HG03439 (cell line): ENCODE data around the gene ERC2.
"Not testable (repeated sequence)": the region's sequence is repeated elsewhere in the genome, so short reads cannot be mapped to it uniquely, and the experiment has no call there.

ENCODE experiments used
- ATAC-seq: cut with Tn5 transposase; IDR thresholded peaks from one replicate; pipeline ENCODE4 v1.9.1; 2021; ENCODE audit warnings: mild to moderate bottlenecking, moderate library complexity; ENCODE audit not compliant: unreplicated experiment

The ERC2 gene

DNA sequence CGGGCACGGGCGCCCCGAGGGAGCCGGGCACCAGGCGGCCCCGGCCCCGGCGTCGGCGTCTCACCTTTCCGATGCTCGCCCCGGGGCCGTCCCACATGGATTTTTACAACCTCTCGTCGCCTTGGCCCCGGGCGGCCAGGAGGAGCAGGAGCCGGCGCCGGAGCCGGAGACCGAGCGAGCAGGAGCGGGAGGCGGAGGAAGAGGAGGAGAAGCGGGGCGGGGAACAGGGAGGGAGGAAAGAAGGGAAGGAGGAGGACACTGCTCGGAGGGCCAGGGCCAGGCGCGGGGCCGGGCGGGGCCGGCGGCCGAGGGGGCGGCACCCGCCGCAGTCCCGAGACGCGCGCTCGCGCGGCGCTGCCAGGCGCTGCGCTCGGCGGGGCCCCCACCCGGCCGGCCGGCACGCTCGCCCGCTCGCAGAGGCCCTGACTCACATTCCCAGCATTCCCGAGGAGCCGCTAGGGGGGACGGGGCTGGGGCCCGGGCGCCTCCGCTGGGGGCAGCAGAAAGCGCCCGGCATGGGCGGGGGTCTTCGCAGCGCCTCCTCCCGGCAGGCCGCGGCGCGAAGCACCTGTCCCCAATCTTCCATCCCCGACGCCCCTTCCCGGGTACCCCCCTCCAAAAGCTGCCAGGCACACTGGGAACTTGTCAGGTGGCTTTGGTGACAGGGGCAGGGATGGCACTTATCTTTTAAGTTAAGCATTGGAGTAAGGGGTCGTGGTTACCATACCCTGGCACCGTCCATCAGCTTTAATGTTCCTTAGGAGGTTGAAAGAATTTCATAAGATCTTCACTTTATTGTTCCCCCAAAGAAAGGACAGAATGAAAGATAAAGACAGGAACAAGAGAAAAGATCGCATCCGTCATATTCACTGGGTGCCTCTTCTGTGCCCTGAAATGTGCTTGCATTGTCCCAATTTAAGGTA, at the start of gene ERC2:
Gene ERC2, minus strand, starts transcription at position 284 of the 923 bp plus-strand sequence.
- no peak for ATAC-seq

DNA sequence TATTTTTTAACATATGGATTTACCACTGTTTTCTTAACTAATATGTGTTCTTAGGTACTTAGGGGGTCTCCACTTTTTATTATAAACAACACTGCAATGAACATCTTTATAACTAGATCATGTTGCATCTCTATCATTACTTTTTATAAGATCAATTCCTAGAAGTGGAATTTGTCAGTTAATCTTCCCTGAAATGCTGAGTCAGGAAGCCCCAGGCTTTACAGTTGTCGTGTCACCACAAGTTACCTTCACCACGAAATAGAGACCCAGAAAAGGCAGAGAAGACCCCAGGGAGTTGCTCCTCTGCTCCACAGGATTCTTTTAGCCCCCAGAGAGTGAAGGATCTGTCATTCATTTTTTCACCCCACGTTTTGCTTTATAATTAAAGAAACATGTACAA, 34.5 kb upstream of the ERC2 start:
- ATAC-seq: no peak

DNA sequence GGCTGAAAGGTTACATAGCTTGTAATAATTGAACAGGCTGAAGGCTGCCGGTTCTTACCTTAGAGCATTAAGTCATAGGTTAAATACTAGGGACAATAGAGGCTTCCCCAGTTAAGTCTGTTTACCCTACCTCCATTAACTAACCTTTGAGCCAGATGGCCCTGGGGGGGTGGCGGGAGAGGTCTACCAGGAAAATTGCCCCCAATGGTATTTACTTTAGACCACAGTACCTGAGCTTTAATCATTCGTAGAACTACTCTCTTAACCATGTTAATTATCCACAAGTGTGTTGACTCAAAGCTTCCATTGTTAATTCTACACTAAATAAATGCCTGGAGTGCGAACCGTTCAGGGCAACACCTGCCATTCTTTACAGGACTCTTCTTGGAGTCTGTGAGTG, 28.1 kb upstream of the ERC2 start:
- ATAC-seq: not testable (repeated sequence)

DNA sequence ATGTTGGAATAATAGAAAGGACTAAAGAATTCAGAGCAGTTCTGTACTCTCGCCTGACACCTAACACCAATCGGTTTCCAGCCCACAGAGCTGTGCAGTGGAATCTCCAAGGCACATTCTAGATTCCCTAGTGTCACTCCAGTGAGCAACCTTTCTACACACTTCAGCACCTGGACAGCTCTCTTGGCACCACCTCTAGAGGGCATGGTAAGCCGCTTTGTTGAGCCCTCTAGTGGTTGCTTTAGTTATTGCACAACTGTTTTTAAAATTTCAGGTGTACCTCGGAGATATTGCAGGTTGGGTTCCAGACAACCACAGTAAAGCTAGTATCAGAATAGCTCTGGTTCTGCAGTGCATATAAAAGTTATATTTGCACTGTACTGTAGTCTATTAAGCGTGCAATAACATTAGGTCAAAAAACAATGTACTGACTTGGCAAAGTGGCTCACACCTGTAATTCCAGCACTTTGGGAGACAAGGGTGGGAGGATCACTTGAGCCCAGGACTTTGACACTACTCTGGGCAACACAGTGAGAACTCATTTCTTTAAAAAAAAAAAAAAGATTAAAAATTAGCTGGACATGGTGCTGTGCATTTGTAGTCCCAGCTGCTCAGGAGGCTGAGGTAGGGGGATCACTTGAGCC, 26.5 kb upstream of the ERC2 start:
- peak; percentile 94 for ATAC-seq

DNA sequence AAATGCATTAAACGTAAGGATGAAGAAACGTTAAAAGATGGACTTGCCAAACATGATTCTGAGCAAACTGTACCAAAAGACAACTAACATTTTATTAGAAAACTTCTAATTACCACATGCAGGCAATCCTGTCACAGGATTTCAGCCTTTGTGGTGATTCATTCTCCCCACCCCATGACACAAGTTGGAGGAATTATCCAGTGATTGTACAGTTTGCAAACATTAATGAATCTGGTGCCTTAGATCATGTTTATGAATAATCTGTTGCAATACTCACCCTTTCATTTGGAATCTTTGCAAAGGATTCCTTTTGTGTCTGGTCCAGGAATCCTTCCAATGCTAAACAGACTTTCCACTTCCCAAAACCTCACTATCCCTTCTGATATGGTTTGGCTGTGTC, 23.3 kb upstream of the ERC2 start:
- ATAC-seq: no peak

DNA sequence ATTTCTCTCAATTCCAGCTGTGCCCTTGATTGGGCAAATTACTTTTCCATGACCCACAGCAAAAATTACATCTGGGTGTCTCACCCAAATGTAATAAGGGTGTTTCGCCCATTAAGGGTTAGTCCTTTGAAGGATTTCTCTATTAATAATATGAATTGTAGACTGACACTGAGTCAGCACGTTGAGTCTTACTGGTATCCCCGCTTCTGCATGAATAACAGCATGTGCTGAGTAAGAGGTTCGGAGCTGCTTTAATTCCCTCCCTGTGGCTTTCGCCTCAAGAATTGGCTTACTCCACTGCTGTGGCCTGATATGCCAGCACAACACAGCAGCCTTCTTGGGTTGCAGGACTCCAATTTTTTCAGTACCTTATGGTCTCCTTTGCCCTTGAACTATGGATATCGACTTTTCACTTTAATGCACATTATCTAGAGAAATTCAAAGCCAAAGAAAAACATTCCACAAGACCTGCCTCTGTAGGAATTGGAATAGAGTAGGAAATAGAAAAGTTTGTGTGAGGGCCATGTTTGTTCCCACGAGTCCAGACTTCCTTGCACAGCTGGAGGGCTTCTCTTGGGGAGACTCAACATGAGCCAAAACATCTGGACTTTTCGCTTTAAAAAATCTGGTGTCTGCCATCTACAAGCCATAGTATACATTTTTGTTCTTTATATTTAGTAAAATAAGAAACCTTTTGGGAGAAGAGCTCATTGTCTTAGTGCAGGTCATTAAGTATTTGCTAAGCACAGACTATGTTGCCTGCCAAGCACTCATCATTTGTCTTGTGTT, 20.7 kb upstream of the ERC2 start:
- ATAC-seq: no peak

DNA sequence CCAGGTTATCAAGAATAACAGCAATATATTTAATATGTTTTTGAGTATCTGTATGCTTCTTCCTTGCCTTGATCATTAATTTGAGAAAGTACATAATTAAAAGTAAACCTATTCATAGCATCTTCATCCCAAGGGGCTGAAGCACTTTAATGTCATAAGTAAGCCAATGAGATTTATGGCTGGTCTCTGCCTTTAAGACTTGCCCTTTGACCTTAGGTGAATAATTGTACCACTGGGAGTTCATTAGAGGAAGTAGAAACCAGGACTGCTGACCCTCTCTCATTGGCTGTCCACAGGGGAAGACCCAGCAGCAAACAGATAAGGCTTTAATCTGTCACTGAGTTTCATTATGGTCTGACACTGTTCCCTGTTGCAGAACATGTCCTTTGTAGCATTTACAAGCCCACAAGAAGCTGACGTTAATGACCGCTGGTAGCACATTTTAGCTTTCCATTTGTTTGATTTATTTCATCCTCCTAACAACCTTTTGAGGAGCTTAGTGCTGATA, 16.3 kb upstream of the ERC2 start:
- ATAC-seq: no peak

DNA sequence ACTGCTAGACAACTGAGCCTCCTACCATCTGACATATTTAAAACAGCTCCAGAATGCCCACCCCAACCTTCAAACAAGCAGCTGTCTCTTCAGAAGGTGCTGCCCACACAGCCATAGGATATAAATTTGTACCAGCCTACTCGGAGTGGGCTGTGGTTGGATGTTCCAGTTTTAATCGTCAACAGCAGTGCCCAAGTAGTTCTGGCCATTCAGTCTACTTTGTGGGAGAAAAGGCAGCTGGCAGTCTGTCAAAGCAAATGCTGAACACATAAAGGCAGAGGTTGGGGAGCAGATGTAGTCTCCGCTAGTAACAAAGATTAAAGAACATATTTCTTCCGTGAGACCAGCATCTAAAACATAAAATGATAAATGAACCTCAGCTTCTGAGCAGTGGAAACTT, 15.9 kb upstream of the ERC2 start:
- ATAC-seq: no peak

DNA sequence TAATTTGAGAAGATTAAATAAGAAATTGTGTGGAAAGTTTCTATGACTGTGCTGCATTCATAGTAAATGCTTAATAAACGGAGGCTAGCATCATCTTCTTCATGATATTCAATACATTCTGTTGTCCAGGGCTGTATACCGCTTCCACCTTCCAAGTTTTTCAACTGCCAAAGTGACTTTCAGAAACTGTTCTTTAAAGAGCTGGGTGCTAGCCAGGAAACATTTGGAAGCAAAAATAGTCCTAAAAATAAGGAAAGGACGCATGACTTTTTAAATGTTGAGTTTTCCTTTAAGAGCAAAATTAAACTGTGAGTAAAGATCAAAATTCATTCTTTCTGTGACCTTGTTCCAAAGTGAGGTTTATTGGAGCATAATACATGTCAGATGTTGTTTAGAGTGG, 9.4 kb upstream of the ERC2 start:
- ATAC-seq: no peak

DNA sequence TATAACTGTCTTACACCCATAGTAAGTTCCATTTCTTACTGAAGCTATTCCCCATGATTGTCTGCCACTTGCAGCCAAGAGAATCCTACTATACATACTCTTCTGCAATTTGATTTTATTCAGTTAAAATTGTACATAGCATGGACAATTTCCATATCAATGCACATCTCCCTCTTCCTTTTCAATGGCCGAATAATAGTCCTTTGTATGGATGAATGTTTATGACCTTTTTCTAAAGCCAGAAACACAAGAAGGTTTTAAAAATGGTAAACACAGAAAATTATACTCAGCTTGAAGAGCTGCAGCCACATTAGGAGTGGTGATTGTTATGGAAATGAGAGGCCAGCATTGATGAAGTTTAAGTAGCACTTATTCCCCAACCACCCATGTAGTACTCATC, 8.5 kb upstream of the ERC2 start:
- ATAC-seq: no peak

DNA sequence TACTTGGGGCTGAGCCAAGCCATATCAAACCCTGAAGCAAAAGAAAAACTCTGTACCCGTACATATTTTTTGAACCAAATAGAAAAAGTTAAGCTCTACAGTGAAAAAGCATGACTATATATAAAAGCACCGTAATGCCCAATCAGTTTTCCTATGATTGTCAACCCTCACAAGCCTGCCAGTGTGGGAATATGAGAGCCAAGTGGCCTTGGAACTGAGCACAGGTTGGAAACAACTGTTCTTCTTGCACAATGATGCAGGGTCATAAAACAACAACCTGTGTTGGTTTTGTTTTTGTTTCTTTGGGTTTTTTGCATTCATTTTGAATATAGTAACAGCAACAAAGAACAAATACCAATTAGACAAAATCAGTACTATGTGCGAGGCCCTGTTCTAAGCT, 3.5 kb upstream of the ERC2 start:
- ATAC-seq: no peak

DNA sequence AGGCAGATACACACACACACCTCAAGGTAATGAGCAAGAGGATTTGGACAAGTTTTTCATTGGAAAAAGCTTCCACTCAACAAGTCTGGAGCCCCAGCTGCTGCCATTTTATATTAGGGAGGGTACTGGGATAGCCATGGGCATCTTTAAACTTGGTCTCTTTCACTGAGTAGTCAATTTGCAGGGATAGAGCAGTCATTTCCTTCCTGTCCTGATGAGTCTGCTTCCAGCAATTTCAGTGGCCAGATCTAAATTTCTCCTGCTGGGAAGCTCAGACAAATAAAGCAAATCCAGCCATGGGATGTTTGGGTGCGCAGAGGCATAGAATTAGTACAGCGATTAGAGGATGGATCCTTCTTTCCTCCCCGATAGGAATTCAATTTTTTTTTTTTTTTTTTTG, 874 bp upstream of the ERC2 start:
- no peak for ATAC-seq

DNA sequence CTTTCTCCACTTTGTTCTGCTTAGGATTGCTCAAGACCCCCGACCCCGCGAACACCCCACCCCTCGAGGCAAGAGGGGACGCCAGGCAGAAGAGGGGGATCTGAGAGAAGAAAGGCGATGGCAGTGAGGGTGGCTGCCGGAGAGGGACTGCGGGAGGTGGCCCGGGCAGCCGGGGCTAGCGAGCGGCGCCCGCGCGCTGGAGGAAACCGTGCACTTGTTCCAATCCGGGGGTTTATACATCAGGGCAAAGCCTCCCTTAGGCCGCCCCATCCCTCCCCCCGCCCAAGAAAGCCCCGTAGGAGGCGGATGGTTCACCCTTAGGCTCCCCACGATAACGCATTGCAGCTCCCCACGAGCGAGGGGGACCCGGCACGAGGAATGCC, 475 bp downstream of the ERC2 start:
- ATAC-seq: no peak

DNA sequence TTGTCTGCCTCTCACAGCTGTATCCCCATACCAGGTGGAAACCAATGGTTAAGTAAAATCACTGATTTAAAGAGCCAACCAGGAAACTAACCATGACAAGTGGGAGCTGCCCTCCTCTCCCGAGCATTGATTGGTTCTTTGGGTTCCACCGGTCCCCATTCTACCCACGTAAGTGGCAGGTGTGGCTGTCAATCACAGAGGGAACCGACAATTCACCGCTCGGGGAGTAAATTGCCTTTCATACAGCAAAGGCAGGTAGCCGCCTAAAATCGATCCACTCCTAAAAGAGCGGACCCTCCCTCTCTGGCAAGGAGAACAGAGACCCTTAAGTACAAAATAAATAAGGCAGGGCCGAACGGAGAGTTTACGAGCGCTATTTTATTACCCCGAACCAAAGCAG, 1.2 kb downstream of the ERC2 start:
- no peak for ATAC-seq

DNA sequence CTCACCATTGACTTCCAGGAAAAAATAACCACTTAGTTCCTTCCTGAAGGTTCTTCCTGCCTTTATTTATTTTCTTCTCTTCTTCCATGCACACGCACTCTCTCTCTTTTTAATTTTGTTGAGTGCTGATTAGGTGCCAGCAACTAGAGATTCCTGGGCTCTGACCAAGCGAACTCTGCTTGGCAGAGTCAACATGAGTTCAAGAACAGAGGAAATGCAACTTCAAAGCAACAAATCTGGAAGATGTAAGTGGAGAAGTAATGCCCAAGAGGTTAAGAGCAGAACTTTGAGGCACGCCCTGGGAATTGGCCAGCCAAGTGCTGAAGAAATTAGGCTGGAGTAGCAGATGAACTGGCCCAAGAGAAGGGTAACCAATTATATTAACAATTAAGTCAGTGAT, 8.5 kb downstream of the ERC2 start:
- no peak for ATAC-seq

DNA sequence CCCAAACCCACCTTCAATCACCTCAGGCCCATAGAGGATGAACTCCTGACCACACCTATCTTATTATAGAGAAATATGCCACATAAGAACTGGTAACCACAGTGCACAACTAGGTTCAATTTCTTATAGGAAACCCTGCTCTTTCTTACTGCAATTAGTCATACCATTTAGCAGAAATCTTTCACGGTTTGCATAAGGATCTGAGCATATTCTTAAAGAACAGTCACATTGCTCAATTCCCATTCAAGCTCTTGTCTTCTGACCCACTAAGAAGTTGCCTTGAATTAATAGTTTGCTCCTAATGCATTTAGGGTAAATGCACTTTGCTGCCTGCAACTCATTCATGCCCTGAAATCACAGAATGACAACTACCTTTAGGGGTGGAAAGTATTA, 9.2 kb downstream of the ERC2 start:
- ATAC-seq: no peak

DNA sequence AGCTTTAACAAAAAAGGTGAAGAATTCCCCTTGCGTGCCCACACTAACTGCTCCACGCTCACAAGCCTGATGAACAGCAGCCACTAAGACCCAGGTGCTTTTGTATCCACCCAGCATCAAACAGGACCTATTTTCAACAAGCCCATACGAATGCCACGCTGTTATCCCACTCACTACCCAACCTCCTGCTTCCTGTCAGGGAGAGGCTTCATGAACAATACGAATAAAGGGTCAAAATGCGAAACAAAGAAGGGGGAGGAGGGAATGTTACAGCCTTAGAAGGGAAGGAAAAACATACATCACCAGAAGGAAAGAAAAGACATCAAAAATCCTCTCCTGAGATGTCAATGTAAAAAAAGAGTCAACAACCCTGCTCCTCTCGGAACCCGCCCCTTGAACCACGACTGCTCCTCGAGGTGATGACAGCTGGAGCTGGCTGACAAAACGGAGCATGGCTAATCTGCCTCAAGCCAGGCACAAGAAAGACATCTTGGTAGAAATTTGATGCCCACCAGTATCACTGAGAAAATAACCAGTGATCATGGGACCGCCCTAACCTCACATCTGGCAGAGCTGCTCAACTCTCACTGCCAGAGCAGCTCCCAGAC, 9.7 kb downstream of the ERC2 start:
- no peak for ATAC-seq

DNA sequence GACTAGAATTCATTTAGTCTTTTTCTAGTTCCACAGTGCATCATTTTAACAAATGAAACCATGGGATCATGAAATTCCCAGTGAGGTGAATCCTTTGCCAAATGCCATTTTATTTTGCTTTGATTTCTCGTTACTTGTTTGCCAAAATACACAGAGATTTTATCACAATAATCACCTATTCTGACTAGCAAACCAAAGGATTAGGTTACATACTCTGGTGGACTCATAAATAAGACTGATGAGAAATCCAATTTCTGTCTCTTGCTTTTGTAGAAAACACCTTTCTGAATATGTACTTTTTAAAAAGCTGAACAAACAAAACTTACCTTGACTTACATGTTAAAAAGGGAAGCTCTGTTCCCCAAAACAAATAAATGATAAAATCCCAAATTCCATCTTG, 12.2 kb downstream of the ERC2 start:
- ATAC-seq: no peak

DNA sequence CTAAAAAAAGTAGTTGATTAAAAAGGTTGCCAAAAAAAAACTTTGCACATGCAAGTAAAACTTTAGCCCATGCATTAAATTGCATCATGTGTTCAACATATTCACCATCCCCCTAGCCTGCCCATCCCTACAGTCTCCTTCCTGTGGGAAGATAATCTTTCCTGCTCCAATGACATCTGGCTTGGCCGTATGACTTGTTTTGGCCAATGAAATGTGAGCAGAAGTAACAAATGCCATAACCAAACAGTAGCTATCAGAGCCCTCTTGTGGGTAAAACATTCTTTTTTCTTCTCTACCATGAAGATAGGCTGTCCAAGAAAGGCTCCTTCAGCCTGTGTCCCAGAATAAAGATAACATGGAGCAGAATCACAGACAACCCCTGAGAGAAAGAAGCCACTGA, 15.3 kb downstream of the ERC2 start:
- ATAC-seq: no peak

DNA sequence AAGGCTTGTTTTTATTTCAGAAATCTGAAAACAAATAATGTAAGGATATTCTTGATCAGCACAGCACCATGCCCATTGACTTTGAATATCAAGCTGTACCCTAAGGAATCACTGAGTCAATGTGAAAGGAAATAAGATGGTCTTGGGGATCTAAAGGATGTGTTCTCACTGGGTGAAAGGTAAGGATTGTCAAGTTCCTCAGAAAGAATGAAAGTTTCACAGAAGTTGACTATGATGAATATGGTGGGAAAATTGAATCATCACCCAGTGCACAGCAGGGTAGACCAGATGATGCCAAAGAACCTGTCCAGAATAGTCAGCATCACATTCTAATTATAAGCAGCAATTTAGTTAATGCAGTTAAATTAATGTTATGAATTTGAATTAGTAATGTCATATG, 16.2 kb downstream of the ERC2 start:
- ATAC-seq: no peak

DNA sequence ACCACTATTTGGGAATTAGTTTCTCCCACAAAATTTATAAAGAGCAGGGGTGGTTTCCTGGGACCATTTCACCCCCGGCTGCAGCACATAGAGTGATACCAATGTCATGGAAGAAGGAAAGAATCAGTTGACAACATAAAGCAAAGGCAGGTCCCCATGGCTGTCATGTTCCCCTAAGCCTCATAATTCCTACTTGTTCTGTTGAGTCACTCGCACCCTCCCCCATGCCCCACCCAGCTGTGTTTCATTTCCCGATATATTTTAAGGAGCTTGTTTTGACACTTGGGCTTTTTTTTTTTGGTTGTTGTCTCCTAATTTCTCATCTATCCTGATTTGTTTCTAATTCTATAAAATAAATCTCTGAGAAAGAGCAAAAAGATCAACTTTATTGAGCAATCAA, 24.9 kb downstream of the ERC2 start:
- no peak for ATAC-seq
